HG02884 (cell line): ENCODE results near the gene PUM2.

Experiments
- ATAC-seq: cut with Tn5 transposase; IDR thresholded peaks from one replicate; pipeline ENCODE4 v1.9.1; 2021; ENCODE audit warnings: mild to moderate bottlenecking, moderate library complexity; ENCODE audit not compliant: unreplicated experiment

The PUM2 gene

DNA sequence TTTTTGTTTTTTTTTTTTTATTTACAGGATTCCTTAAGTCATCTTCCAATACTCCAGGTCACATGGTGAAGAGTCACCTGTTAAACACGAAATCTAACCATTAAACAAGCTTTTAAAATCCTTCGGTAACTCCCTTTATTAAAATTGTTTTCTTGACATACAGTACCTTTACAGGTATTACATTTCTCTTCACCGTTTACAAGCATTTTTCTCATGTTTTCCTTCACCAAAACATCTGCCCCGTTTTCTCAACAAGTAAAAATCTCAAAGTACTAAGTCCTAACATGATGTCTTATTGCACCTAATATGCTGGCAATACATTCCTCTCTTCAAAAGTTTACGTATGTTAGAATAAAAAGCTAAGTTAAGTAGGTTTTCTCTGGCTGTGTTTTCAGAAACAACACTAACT is 1.1 kb downstream of the PUM2 start:
- ATAC-seq, result no peak

DNA sequence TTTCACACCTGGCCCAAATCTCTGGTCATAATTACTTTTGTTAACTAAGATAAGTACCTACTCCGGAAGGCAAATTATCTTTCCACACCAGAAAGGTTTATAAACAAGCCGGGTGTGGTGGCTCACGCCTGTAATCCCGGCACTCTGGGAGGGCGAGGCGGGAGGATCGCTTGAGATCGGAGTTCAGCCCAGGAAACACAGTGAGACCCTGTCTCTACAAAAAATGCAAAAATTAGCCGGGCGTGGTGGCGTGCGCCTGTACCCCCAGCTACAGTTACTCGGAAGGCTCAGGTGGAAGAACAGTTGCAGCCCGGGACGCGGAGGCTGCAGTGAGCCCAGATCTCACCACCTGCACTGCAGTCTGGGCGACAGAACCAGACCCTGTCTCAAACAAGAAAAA is 2.1 kb downstream of the PUM2 start:
- ATAC-seq, result no peak

DNA sequence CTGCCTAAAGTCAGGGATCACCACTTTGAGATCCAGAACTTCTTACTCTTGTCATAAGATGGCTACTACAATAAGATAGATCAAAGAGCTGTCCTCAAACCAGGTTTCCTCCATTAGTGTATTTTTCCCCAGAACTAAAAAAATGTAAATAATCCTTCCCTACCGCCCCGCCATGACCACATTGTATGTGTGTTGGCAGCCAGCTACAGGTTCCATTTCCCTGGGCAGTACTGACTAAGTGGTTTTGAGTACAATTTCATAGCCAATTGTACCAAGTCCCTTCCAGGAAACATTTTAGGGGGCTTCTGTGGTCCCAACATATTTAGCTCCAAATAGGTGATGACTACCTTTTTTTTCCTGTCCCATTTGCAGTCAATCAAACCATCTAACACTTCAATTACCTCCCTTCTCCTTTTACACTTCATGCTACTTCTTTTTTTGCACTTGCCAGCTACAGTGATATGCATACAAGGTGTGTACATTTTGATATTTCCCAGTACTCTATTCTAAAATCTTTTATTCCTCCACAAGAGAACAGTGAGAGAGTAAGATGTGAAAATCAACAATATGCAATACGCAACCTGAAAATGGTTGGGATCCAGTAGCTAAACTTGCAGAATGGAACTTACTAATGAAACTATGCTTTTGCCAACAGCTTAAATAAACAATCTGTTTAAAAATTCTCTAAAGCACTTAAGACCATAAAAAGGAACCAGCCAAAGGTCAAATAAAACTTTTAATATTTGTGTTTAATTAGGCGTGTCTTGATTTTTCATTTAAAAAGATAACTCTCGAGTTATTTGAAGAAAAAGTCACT is 3.9 kb downstream of the PUM2 start:
- ATAC-seq, result no peak

DNA sequence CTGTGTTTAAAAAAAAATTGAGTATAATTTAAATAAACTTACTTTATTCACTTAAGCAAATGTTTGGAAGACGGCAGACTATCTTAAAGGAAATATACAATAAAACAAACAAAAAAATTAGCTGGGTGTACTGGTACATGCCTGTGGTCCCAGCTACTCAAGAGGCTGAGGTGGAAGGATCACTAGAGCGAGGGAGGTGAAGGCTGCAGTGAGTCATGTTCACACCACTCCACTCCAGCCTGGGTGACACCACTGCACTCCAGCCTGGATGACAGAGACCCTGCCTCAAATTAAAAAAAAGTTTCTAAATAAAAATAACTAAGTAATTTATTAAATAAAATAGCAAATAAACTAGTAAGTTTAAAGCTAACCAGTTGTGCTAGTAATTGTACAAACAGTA is 7.5 kb downstream of the PUM2 start:
- no peak for ATAC-seq

DNA sequence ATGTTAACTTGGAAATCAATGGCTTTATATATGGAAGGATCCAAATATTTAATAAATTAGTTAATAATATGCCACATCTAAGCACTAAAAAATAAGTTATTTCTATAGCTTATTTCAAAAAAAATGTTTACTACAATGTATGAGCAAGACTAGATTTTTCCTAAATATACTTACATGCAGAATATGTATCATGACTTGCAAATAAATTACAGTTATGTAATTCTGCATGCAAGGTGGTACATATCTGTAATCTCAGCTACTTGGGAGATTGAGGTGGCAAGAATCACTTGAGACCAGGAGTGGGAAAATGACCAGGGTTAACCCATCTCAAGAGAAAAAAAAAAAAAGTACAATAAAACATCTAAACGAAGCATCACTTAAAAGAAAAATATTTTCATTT is 11.6 kb downstream of the PUM2 start:
- no peak for ATAC-seq

DNA sequence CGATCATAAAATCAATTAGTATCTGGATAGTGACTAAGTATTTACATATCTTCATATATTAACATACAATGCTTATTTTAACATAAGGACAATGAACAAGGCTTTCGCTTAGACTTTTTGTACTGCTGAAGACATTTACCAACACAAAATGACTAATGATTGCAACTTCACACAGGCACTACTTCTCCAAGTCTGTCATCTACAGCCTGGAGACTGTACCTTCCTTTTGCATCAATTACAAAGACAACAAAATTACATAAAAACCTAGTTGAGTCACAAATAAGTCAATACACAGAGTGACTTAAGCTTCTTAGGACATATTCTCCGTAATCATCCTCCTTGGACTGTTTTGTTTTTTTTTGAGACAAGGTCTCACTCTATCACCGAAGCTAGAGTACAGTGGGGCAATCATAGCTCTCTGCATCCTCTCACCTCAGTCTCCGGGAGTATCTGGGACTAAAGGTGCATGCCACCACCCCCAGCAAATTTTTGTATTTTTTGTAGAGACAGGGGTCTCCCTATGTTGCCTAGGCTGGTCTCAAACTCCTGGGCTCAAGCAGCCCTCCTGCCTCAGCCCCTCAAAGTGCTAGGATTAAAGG is 15.9 kb downstream of the PUM2 start:
- no peak for ATAC-seq

DNA sequence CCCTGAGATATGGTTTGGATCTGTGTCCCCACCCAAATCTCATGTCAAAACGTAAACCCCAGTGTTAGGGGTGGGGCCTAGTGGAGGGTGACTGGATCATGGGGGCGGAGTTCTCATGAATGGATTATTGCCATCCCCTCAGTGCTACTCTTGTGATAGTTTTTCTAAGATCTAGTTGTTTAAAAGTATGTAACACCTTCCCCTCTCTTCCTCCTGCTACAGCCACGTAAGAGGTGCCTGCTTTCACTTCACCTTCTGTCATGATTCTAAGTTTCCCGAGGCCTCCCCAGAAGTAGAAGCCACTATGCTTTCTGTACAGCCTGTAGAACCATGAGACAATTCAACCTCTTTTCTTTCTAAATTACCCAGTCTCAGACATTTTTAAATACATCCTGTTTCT is 16.9 kb downstream of the PUM2 start:
- no peak for ATAC-seq

DNA sequence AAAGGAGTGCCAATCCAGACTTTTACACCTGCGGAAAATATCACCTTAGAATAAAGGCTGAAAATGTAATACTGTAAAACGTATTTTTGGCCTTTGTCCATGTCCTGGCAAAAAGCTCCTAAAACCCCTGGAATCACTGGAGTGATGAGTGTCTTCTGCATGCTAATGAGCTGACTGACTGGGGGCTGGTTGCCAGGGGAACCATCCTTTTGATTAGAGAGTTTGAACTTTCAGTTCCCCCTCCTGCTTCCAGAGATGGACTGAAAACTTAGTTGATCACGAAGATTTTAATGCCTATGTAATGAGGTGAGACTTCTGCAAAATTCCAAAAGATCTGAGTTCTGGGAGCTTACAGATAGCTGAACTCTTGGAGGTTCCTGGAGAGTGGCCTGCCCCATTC is 20.5 kb downstream of the PUM2 start:
- no peak for ATAC-seq

DNA sequence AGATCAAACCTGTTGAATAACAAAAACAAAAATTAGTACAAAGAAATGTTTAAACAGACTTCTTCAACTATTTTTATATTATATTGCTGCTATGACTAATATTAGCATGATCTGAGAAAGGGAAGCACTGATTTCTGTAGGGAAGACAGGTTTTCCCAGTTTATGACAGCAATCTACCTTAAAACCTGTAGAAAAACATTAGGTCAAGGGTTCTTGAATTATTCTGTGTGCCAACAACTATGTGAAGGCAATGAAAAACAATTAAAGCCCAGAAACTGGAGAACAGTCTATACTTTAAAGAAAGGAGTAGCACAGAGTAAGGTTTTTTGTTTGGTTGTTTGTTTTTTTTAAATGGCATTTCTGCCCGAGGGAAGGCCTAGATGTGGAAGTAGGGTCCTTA is 23.3 kb downstream of the PUM2 start:
- no peak for ATAC-seq

DNA sequence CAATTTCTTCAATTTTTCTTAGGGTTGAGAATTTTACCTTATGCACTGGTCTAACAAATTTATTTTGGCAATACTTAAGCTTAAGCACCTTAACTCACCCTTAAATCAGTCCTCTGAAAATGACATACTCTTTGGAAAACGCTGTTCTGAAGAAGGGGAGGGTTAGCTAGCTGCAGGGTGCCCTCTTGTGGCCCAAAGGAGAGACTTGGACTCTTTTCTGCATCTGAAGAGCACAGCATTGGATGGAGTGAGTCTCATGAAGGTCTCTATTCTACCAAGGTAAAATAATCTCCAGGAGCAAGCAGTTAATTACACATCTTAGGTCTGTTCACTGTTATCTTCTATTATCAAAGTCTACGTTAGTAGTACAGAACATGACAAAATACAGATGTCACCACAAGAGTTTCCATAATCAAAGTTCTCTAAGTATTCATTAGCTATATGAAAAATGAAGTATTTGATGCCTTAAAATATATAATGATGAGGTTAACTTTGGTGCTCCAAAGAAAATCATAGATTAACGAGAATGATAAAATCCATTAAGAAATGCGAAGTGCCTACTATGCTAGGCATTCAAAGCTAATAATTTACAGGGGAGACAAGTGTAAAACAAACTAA is 24.4 kb downstream of the PUM2 start:
- peak; percentile 61 for ATAC-seq

DNA sequence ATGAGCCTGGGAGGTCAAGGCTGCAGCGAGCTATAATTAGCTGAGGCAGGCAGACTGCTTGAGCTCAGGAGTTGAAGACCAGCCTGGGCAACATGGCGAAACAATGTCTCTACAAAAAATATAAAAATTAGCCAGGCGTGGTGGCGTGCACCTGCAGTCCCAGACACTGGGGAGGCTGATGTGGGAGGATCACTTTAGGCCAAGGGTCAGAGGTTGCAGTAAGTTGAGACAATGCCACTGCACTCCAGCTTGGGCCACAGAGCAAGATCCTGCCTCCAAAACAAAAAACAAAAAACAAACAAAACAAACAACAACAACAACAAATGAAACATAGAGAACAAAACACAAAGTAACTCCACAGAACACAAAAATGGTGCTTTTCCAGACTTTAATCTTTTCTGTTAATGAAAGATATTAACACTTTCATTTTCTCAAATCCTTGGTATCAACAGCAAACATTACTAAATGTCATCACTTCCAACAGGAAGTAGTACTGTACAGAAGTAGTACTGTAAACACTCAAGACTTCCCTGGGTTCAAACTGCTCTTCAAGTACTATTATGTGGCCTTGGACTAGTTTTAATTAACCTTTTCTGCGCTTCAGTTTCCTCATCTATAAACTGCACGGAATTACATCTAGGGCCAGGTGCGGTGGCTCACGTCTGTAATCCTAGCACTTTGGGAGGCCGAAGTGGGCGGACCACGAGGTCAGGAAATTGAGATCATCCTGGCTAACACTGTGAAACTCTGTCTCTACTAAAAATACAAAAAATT is 27.9 kb downstream of the PUM2 start:
- no peak for ATAC-seq

DNA sequence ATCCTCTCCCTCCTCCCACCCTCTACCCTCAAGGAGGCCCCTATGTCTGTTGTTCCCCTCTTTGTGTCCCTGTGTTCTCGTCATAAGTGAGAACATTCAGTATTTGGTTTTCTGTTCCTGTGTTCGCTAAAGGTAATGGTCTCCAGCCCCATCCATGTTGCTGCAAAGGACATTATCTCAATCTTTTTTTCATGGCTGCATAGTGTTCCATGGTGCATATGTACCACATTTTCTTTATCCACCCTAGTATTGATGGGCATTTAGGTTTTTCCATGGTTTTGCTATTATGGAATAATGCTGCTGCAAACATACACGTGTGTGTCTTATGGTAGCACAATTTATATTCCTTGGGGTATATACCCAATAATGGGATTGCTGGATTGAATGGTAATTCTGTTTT is 33.0 kb downstream of the PUM2 start:
- no peak for ATAC-seq

DNA sequence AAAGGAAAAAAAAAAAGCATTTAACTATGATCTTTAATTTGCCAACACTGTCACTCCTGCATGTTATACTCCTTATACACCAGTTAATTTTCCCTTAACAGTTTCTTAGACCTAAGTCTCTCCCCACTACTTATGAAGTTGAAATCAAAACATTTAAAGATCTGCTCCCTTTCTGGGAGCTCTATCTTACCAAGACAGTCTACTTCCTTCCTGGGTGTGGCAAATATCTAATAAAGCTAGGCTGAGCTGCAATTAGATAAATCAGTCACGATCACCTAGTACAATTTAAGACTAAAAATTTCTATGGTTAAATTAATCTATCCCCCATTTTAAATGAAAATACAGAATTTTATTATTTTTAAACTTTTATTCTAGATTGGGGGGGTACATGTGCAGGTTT is 33.4 kb downstream of the PUM2 start:
- ATAC-seq, result no peak

DNA sequence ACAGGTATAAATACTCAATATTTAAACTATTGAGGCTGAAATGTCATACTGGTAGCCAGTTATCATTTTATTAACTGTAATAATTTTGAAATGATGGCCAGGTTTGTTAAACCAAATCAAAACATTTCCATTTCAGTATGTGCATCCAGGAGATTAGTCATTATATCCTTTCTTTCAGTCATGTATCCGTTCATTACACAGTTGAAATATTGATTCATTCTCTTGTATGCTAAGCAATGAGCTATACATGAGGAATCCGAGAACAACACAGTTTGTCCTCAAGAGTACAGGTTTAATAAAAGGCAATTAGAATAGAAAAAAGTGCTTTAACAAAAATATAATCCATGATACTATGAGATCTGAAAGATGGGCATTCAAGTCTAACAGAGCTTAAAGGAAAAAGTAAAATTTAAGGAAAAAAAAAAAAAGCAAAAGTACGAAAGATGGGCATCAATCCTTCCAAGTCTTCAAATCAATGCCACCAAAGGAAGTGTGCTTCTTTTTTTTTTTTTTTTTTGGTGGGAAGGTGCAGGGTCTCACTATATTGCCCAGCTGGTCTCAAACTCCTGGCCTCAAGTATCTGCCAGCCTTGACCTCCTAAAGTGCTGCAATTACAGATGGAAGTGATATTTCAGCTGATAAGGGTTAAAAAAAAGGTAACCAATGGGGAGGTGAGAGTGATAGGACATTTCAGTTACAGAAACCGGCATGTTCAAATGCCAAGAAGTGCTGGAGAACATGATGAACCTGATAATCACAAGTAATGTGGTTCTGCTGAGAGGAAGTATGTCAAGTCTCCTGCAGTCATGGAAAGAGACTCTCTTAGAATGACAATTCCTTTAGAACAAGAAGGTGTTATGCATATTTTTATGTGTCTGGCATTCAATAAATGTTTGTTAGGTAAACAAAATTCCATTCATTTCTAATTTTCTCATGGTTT is 35.8 kb downstream of the PUM2 start:
- no peak for ATAC-seq

DNA sequence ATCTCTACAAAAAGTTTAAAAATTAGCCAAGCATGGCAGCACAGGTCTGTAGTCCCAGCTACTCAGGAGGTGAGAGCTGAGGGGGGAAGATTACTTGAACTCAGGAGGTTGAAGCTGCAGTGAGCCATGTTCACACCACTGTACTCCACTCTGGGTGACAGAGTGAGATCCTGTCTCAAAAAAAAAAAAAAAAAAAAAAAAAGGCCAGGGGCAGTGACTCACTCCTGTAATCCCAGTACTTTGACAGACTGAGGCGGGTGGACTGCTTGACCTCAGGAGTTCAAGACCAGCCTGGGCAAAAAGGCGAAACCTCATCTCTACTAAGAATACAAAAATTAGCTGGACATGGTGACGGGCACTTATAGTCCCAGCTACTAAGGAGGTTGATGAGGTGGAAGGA is 37.0 kb downstream of the PUM2 start:
- ATAC-seq, result no peak

DNA sequence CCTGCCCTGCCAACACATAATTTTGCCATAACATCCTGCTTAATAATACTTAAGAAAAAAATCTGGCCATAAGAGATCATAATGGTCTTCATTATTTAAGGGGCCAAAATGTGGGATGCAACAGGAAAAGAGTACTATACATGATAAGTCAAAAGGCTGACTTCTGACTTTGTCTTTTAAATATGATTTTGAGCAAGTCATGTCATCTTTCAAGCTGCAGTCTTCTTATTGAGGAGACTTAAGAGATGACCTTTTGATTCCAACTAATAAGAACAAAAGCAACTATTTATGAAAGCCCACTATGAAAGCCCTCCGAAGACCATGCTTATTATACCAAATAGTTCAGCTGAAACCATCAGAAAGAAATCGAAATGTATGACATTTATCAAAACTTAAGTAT is 41.6 kb downstream of the PUM2 start:
- ATAC-seq, result no peak

DNA sequence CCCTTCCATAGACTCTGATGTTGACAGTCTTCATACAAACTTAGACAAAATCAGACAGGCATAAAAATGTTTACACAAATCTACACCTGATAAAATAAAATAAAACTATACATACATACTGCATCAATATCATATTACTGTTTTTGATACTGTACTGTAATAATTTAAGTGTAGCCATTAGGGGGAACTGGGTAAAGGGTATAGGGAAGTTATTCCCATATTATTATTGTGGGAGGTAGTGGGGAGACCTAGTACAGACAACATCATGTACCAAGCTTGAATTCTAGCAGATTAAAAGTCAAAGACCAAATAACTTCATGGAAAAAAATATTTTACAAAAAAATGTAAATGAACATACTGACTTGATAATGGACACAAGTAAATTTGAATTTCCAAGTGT is 43.3 kb downstream of the PUM2 start:
- no peak for ATAC-seq

DNA sequence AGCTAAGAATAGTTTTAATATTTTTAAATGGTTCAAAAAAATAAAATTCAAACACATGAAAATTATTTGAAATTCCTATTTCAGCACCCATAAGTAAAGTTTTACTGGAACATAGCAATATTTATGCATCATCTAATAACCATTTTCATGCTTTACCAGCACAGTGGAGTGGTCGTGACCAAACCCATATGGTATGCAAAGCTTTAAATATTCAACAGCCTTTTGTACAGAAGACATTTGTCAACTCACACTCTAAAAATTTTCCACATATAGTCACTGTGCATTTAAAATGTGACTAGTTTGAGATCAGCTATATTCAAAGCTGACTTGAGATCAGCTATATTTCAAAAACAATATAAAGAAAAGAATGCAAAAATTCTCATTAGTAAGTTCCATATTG is 46.2 kb downstream of the PUM2 start:
- no peak for ATAC-seq

DNA sequence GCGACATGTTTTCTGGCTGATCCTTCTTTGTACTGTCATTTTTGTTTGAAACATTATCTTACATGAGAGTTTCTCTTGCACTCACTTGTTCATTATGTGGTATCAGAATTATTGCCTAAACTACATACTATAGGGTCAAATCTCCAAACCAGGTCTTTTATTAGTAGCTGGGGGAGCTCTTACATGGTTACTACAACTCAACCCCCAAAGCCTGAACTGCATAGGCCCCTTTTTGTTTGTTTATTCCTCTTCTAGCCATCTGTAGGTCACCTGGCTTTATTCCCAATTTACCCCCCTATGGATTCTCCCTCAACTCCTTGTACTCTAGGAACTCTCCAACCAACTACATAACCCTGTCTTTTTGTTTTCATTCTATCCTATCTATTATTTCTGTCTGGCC is 46.7 kb downstream of the PUM2 start:
- no peak for ATAC-seq

DNA sequence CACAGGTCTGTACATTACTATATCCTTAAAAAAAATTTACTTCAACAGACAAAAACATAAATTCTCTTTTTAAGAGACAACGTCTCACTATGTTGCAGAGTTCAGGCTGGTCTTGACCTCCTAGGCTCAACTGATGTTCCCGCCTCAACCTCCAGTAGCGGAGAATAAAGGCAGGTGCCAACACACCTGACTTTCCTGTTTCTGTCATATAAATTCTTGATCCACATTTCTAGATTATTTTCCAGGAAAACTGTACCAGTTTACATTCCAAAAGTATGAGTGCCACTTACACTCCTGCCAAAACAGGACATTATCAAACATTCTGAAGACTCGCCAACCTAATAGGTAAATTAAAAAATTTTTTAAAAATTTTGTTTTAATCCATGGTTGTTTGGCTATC is 48.6 kb downstream of the PUM2 start:
- no peak for ATAC-seq

DNA sequence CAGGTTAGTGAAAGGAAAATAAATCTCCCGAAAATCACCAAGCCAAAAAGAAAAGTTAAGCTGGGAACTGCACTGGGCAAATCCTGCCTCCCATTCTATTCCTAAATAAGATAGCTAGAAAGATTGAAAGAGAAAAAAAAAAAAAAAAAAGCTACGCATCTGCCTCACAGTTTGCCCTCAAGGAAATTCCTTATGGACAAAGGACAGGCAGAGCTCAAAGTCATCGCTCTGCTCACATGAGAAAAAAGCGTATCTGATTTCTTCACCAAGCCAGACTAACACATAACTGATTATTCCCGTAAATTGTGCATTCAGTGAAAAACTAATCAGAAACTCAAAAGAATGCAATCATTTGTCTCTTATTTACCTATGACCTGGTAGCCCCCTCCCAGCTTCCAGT is 50.0 kb downstream of the PUM2 start:
- ATAC-seq, result no peak
